GM19372 (cell line): ENCODE results near the gene PSMA7.
A peak's percentile ranks its signal among the peaks of the same experiment; 100 is the strongest.
"Not testable (repeated sequence)": the region's sequence is repeated elsewhere in the genome, so short reads cannot be mapped to it uniquely, and the experiment has no call there.

Experiments used
- ATAC-seq: cut with Tn5 transposase; IDR thresholded peaks from one replicate; pipeline ENCODE4 v1.9.1; 2021; ENCODE audit warnings: mild to moderate bottlenecking, low read depth, moderate library complexity; ENCODE audit not compliant: unreplicated experiment

PSMA7 gene

GRCh38 chr20:62122654-62123449, 20.3 kb downstream of the PSMA7 start:
- peak; percentile 8 for ATAC-seq

DNA sequence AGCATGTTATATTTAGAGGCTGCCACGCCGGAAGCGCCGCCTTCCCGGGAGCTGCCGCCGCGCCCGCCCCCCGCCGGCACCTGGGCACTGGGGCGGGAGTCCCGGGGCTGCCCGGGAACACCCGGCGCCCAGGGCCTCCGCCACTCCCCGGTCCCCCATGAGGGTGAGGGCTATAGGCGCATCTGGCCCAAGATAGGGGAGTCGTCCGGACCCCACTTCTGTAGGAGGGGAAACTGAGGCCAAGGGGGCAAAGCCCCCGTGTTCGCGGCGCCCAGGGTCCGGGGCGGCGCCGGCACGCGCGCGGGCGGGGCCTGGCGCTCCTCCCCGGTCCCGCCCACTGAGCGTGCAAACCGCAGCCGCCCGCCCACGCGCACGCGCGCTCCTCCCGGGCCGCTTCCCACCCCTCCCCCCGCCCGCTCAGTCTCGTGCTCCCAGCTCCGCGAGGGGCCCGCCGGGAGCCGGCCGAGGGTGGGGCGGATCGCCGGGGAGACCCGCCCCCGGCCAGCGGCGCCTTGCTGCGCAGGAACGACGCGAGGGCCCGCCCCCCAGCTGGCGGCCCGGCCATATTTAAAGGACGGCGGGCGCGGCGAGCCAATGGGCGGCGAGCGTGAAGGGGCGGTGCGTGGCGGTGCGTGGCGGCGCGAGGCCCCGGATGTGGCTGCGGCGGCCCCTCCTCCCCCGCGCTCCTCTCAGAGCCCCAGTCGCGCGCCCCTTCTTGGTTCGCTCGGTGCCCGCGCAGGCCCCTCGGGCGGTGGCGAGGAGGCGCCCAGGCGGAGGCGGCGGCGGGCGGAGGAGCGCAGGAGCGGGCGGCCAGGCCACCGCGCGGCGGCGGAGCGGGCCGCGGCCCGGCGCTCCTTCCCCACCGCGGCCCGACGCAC, 21.2 kb downstream of the PSMA7 start, which contains the start of gene LSM14B:
LSM14B (plus strand) TSS at position 700 of the 878 bp plus-strand sequence. CDS start 192 bp downstream, outside the sequence.
- ATAC-seq: peak; percentile 73

GRCh38 chr20:62120990-62121775, 22.0 kb downstream of the PSMA7 start:
- ATAC-seq: peak; percentile 17

GRCh38 chr20:62120365-62120762, 22.8 kb downstream of the PSMA7 start:
- no peak for ATAC-seq

DNA sequence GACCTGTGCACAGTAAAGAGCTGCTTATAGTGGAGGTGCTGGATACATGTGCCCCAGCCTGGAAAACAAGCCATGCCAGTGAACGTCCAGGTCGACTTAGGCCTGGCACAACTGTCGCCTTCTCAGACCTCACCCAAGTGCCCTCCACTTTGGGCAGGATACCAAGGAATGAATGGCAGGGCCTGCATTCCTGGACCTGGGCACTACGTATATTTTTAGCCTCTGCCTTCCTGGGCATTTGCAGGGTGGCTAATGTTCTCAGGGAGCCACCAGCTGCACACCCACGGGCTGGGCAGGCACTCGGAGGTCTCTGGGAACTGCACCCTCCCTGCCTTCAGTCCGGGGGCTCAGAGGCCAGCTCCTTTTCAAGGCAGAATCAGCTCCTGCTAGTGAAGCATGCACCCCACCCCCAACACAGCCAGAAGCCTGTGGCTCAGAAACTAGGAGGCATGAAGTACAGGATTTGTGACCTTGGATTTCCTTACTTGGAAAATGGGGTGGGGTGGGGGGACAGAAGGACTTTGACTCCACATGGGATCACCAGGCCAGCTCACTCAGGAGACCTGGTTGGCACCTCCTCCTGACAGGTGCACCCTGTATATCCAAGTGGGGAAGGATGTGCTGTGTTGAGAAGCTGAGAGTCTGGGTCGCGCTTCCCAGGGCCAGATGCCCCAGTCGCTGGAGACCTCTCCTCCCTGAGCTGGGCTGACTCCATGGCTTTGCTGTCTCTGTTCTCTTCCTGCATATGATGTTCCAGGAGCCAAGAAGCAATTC, 23.4 kb downstream of the PSMA7 start:
- no peak for ATAC-seq

- ATAC-seq: no peak
Observed at GRCh38 chr20:62119115-62119514, 24.1 kb downstream of the PSMA7 start.

GRCh38 chr20:62118113-62119043, 24.8 kb downstream of the PSMA7 start:
- ATAC-seq: no peak

DNA sequence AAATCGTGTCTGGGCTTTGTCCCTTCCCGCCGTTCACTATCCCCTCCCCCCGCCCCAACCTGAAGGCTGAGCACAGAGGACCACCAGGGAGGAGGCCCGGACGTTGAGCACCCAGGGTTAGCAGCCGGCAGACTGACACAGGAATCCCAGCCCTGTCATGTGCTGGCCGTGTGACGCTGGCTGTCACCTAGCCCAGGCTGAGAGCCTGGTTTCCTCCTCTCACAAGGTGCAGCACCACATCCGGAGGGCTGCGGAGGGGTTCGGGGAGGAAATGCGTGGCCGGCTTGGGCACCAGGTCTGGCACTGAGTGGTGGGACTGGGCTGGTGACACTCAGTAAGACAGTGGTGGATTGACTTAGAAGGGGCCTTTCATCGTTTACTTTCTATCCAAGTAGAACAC, 25.5 kb downstream of the PSMA7 start:
- no peak for ATAC-seq

- no peak for ATAC-seq
Observed at GRCh38 chr20:62117362-62117646, 25.9 kb downstream of the PSMA7 start.

GRCh38 chr20:62116558-62117361, 26.4 kb downstream of the PSMA7 start:
- no peak for ATAC-seq

DNA sequence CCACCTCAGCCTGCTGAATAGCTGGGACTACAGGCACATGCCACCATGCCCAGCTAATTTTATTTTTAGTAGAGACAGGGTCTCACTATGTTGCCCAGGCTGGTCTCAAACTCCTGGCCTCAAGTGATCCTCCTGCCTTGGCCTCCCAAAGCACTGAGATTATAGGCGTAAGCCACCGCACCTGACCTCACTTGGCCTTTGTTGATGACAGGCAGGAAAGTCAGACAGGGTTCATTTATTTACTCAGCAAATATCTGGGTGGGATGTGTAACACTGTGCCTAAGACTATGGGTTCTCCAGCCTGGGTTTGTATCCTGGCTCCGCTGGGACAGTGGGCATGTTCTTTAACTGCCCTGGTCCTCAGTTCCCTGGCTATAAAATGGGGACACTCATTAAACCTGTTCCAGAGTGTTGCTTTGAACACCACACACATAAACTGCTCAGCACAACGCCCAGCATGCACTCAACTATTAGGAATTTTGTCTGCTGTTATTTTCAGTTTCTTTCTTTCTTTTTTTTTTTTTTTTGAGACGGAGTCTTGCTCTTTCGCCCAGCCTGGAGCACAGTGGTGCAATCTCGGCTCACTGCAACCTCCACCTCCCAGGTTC, 27.3 kb downstream of the PSMA7 start:
- not testable (repeated sequence) for ATAC-seq

DNA sequence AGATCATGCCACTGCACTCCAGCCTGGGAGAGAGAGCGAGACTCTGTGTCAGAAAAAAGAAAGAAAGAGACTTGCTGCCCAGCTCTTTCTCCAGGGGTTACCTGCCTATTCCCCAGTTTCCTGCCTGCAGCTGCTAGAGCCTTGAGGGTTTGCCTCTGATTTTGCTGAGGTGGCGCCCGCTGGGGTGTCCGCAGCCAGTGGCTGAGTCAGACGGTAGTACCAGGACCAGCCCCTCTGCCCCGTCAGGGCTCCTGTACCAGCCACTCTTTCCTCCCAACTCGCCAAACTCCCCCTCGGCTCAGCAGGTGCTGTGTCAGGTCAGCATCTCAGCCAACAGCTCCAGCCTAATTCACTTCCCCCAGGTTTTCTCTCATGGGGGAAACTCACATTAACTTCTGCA, 28.3 kb downstream of the PSMA7 start:
- ATAC-seq: no peak

DNA sequence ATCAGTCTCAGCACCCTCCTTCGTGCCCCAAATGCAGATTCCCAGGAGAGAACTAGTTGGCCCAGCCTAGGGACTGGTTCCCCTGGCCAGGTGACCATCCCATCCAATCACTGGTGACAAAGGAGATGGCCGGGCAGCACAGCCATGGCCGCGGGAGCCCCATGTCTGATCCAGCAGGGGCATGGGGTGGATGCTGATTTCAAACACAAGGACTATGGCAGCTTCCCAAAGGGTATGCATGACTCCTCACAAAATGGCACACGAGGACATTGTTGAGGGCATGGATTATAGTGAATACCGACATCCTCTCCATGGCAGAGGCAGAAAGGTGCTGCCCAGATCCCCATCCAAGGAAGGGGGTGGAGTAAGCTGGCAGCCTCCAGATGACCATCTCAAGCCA, 30.8 kb downstream of the PSMA7 start:
- ATAC-seq: no peak

DNA sequence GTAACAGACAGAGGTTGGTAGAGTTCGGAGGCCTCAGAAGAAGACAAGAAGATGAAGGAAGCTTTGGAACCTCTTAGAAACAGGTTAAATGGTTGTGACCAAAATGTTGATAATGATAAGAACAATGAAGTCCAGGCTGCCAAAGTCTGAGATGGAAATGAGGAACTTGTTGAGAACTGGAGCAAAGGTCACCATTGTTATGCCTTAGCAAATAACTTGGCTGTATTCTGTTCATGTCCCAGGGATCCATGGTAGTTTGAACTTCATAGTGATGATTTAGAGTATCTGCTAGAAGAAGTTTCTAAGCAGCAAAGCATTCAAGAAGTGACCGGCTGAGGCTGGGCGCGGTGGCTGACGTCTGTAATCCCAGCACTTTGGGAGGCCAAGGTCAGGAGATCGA, 32.0 kb downstream of the PSMA7 start:
- ATAC-seq: no peak

- no peak for ATAC-seq
Observed at GRCh38 chr20:62105592-62105991, 37.6 kb downstream of the PSMA7 start.

DNA sequence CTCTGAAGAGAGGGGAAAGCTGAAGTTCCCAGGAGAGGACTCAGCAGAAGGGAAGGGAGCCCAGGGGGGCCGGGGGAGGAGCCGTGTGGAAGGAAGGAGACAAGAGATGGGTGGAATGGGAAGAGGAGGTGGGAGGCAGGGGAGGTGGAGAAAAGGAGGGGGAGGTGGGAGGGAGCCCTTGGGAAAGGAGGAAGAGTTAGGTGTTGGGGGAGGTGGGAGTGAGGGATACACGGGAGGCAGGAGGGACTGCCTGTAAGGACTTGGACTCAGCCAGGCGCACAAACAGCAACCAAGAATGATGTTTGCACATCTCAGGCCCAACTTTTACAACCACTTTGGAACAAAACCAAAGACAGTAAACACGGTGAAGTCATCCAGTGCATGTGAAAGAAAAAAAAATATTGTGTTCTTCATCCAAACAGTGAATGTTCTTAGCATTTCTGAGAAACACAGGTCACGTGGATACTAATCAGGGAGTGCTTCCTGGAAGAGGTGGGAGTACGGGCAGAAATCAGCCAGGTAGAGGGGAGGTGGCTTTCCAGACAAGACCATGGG, 38.3 kb downstream of the PSMA7 start:
- ATAC-seq: no peak

DNA sequence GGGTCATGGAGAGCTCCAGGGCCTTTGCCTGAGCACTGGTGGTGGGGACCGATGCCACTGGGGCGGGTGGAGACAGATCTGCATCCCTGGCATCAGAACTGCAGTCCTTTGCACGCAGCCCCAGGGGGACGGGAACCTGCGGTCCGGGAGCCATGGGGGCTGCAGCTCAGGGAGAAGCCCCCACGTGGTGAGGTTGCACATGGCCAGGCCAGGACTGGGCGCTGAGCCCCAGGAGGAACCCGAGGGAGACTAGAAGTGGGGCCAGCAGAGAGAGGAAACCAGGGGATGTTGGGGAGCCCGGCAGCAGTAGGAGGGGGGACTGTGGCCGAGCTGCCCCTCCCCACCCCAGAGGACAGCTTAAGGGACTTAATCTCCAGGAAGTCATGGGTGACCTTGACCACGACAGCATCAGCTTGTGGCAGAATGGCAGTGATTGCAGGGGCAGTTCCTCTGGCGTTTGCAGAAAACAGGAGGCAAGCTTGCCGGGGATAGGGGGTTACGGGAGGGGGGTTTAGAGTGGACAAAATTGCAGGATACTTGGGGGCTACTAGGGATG, 38.9 kb downstream of the PSMA7 start:
- no peak for ATAC-seq
